CD4-positive, alpha-beta T cell (primary cell): ENCODE data around the gene AP1S3. TPM values are rescaled to one million over a fixed set of nuclear protein-coding genes. Genes with fewer than 3 reads are reported as not detected.

Experiments used
- ATAC-seq: fragments of 200-7000 bp; cut with Tn5 transposase; one replicate; pipeline ENCODE4 v1.10.0; 2022; ENCODE audit warnings: mild to moderate bottlenecking; ENCODE audit not compliant: poor library complexity
- CTCF ChIA-PET: fragments of 350-600 bp; sonication (Branson Sonifier 250); formaldehyde crosslinking; loops from one replicate; lab custom pipeline; 2021; ENCODE audit warnings: antibody characterized with exemption, inconsistent platforms; lab: Charles Lee
- POLR2A ChIA-PET: fragments of 350-600 bp; sonication (Branson Sonifier 250); formaldehyde crosslinking; loops from one replicate; lab custom pipeline; 2021; ENCODE audit warnings: antibody characterized with exemption, inconsistent platforms; lab: Charles Lee
- DNase-seq, 14 experiments: peaks; one replicate each; pipeline ENCODE4 v3.0.0-alpha.2; 2013 to 2020; ENCODE audit warnings: mixed read lengths in 2 of 14
- H3K27ac ChIP-seq, 2 donors: one replicate each; pipeline versions ENCODE4 v1.5.1 to v1.7.0; 2013; ENCODE audit warnings: low read length in 2 of 2, low read depth in 1 of 2, mild to moderate bottlenecking in 1 of 2
- H3K27me3 ChIP-seq, 2 experiments: 1 replicate in 1 of 2; 2 replicates in 1 of 2; pipeline versions ENCODE4 v1.6.1 to v1.7.0; 2013; ENCODE audit warnings: low read length in 2 of 2, control low read depth in 1 of 2, mild to moderate bottlenecking in 1 of 2, moderate library complexity in 1 of 2; ENCODE audit not compliant: insufficient read depth in 2 of 2, control insufficient read depth in 1 of 2
- H3K36me3 ChIP-seq: one replicate; pipeline ENCODE4 v1.6.1; 2013; ENCODE audit warnings: low read length, control low read depth; ENCODE audit not compliant: insufficient read depth
- H3K4me1 ChIP-seq: one replicate; pipeline ENCODE4 v1.6.1; 2013; ENCODE audit warnings: low read length, control low read depth; ENCODE audit not compliant: insufficient read depth
- H3K4me3 ChIP-seq: one replicate; pipeline ENCODE4 v1.5.1; 2013; ENCODE audit warnings: mild to moderate bottlenecking, low read length, moderate library complexity
- H3K9me3 ChIP-seq, 2 experiments: 1 replicate in 1 of 2; 2 replicates in 1 of 2; pipeline versions ENCODE4 v1.6.1 to v1.7.0; 2013; ENCODE audit warnings: low read length in 2 of 2, mild to moderate bottlenecking in 2 of 2, control low read depth in 1 of 2, moderate library complexity in 1 of 2; ENCODE audit not compliant: control insufficient read depth in 1 of 2, insufficient read depth in 1 of 2
- H3K27ac Mint-ChIP-seq: one replicate; pipeline ENCODE4 v1.8.0; 2020; ENCODE audit warnings: mixed read lengths
- H3K27me3 Mint-ChIP-seq: one replicate; pipeline ENCODE4 v1.8.0; 2021; ENCODE audit warnings: mixed read lengths
- H3K36me3 Mint-ChIP-seq: one replicate; pipeline ENCODE4 v1.8.0; 2021; ENCODE audit warnings: low read depth, mixed read lengths
- H3K4me1 Mint-ChIP-seq: one replicate; pipeline ENCODE4 v1.8.0; 2021; ENCODE audit warnings: low read depth, mixed read lengths
- H3K4me3 Mint-ChIP-seq: one replicate; pipeline ENCODE4 v1.8.0; 2020; ENCODE audit warnings: mild to moderate bottlenecking, mixed read lengths
- H3K9me3 Mint-ChIP-seq: one replicate; pipeline ENCODE4 v1.8.0; 2020; ENCODE audit warnings: mixed read lengths
- CTCF ChIP-seq: fragments of 200-600 bp; IDR thresholded peaks from one replicate; pipeline ENCODE4 v1.8.0; 2022; ENCODE audit warnings: antibody characterized with exemption, mild to moderate bottlenecking
- intact Hi-C, 2 experiments: fragments of 100-400 bp; cut with DNase I in 1 of 2; cut with micrococcal nuclease in 1 of 2; formaldehyde crosslinking; loops; one replicate each; pipeline versions ENCODE4 v1.15.1 to v1.9.0; 2023 to 2025; cut with DNase I, micrococcal nuclease
- total RNA-seq, 174 experiments: library from RNA in 2 of 174; stranded (reverse) in 2 of 174; gene quantifications; one replicate each; pipeline ENCODE4 v1.2.3 and lab custom pipeline; 2021 to 2026

The AP1S3 gene
- total RNA-seq, 2 experiments from 2014 or later = 0.50 to 0.71 TPM

DNA sequence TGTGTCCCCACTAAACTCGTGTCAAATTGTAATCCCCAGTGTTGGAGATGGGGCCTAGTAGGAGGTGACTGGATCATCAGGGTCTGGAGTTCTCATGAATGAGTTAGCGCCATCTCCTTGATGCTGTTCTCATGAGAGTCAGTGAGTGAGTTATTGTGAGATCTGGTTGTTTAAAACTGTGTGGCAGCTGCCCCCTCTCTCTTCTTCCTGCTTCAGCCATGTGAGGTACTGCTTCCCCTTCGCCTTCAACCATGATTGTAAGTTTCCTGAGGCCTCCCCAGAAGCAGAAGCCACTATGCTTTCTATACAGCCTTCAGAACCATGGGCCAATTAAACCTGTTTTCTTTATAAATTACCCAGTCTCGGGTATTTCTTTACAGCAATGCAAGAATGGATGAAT, 50.4 kb downstream of the AP1S3 start:
- H3K27ac Mint-ChIP-seq = no peak overlapping the region
- no peaks in the 10 kb centered on the region for H3K27me3 ChIP-seq
- no peak overlapping the region for H3K4me3 ChIP-seq
- H3K9me3 Mint-ChIP-seq = no peaks in the 10 kb centered on the region
- no peak overlapping the region for H3K4me3 Mint-ChIP-seq
- ATAC-seq = no peak
- H3K4me1 ChIP-seq = no peaks in the 10 kb centered on the region
- ChIA-PET POLR2A (no interaction called here), CTCF (no interaction called here)
- no peaks in the 10 kb centered on the region for H3K36me3 ChIP-seq
- H3K27ac ChIP-seq = no peak overlapping the region
- no peak for DNase-seq
- intact Hi-C loops = no loop called here
- no peak for TF ChIP-seq CTCF
- H3K9me3 ChIP-seq = no peaks in the 10 kb centered on the region
- peaks cover 6% of the 10 kb centered on the region for H3K27me3 Mint-ChIP-seq
- H3K36me3 Mint-ChIP-seq = no peaks in the 10 kb centered on the region
- H3K4me1 Mint-ChIP-seq = no peaks in the 10 kb centered on the region

- H3K4me3 Mint-ChIP-seq = no peak overlapping the region
- no peaks in the 10 kb centered on the region for H3K9me3 ChIP-seq
- ChIA-PET POLR2A (no interaction called here), CTCF (no interaction called here)
- no peaks in the 10 kb centered on the region for H3K4me1 ChIP-seq
- no peaks in the 10 kb centered on the region for H3K36me3 ChIP-seq
- intact Hi-C loops = no loop called here
- no peak for TF ChIP-seq CTCF
- no peaks in the 10 kb centered on the region for H3K27me3 ChIP-seq
- H3K27me3 Mint-ChIP-seq = peaks cover 6% of the 10 kb centered on the region
- no peak overlapping the region for H3K27ac ChIP-seq
- H3K4me3 ChIP-seq = no peak overlapping the region
- no peak overlapping the region for H3K27ac Mint-ChIP-seq
- DNase-seq = no peak
- H3K9me3 Mint-ChIP-seq = no peaks in the 10 kb centered on the region
- ATAC-seq = no peak
- no peaks in the 10 kb centered on the region for H3K4me1 Mint-ChIP-seq
- no peaks in the 10 kb centered on the region for H3K36me3 Mint-ChIP-seq
Measured at GRCh38 chr2:223786236-223786635, 51.1 kb downstream of the AP1S3 start.

- H3K4me1 Mint-ChIP-seq = no peaks in the 10 kb centered on the region
- H3K4me1 ChIP-seq = no peaks in the 10 kb centered on the region
- no peak for ATAC-seq
- H3K36me3 Mint-ChIP-seq = no peaks in the 10 kb centered on the region
- no peak overlapping the region for H3K4me3 ChIP-seq
- no peak for DNase-seq
- no peak overlapping the region for H3K27ac ChIP-seq
- no peaks in the 10 kb centered on the region for H3K27me3 ChIP-seq
- H3K36me3 ChIP-seq = no peaks in the 10 kb centered on the region
- H3K27me3 Mint-ChIP-seq = peaks cover 6% of the 10 kb centered on the region
- POLR2A ChIA-PET = no interaction called here
- intact Hi-C loops = no loop called here
- H3K9me3 Mint-ChIP-seq = no peaks in the 10 kb centered on the region
- no peaks in the 10 kb centered on the region for H3K9me3 ChIP-seq
- no peak overlapping the region for H3K4me3 Mint-ChIP-seq
- no peak for TF ChIP-seq CTCF
- H3K27ac Mint-ChIP-seq = no peak overlapping the region
- CTCF ChIA-PET = no interaction called here
Measured at GRCh38 chr2:223784221-223784772, 53.1 kb downstream of the AP1S3 start.
